H1 (cell line): ENCODE measurements around the gene LGI4. TPM values are rescaled to one million over a fixed set of nuclear protein-coding genes. Genes with fewer than 3 reads are reported as not detected.

Source experiments
- CTCF ChIA-PET: fragments of 300-600 bp; sonication (Branson Sonifier 250); formaldehyde crosslinking; loops from one replicate; lab custom pipeline; 2021; ENCODE audit not compliant: partially characterized antibody; lab: Charles Lee
- POLR2A ChIA-PET: fragments of 300-600 bp; sonication (Branson Sonifier 250); formaldehyde crosslinking; loops from one replicate; lab custom pipeline; 2021; ENCODE audit warnings: inconsistent platforms; ENCODE audit not compliant: partially characterized antibody; lab: Charles Lee
- DNase-seq, 2 experiments: peaks; one replicate each; pipeline versions ENCODE4 v3.0.0 to v3.0.0-alpha.2; 2010 to 2022; ENCODE audit warnings: low spot score in 2 of 2, low read depth in 1 of 2, mixed read lengths in 1 of 2
- FAIRE-seq: peaks from 2 replicates; lab custom pipeline; 2011; peaks lifted over from hg19 to GRCh38; lab: Jason Lieb, UNC
- H2AFZ ChIP-seq: 2 replicates; pipeline ENCODE4 v1.8.1; 2012; ENCODE audit warnings: low read length, inconsistent platforms
- H2AK5ac ChIP-seq: 2 replicates; pipeline ENCODE4 v1.6.1; 2013; ENCODE audit warnings: low read depth, low read length
- H2BK120ac ChIP-seq: replicated peaks from 2 replicates; pipeline ENCODE3; 2013; ENCODE audit warnings: low read depth, low read length, inconsistent platforms
- H2BK12ac ChIP-seq: 2 replicates; pipeline ENCODE4 v1.6.1; 2013; ENCODE audit warnings: low read depth, low read length
- H2BK15ac ChIP-seq: 2 replicates; pipeline ENCODE4 v1.6.1; 2013; ENCODE audit warnings: low read length
- H2BK20ac ChIP-seq: 2 replicates; pipeline ENCODE4 v1.6.1; 2013; ENCODE audit warnings: low read length
- H2BK5ac ChIP-seq: 2 replicates; pipeline ENCODE4 v1.6.1; 2013; ENCODE audit warnings: low read depth, low read length
- H3K14ac ChIP-seq: 2 replicates; pipeline ENCODE4 v1.6.1; 2013; ENCODE audit warnings: inconsistent platforms; ENCODE audit not compliant: insufficient read length
- H3K18ac ChIP-seq: 2 replicates; pipeline ENCODE4 v1.6.1; 2013; ENCODE audit warnings: low read length; ENCODE audit errors: extremely low read depth
- H3K23ac ChIP-seq: 2 replicates; pipeline ENCODE4 v1.6.1; 2013; ENCODE audit warnings: inconsistent platforms; ENCODE audit not compliant: insufficient read length
- H3K23me2 ChIP-seq: 2 replicates; pipeline ENCODE4 v1.6.1; 2013; ENCODE audit warnings: low read depth, low read length
- H3K27ac ChIP-seq: 2 replicates; pipeline ENCODE4 v1.6.1; 2011; ENCODE audit warnings: low read depth, low read length, inconsistent platforms
- H3K27me3 ChIP-seq, 4 experiments: replicated peaks in 1 of 4; 1 replicate in 1 of 4; 2 replicates in 3 of 4; pipeline versions ENCODE4 v1.6.1 to v1.8.1; 2011 to 2013; ENCODE audit warnings: low read length in 3 of 4, mild to moderate bottlenecking in 3 of 4, inconsistent platforms in 2 of 4, mixed read lengths in 2 of 4, moderate library complexity in 1 of 4; ENCODE audit not compliant: control insufficient read depth in 3 of 4, insufficient read depth in 3 of 4; ENCODE audit errors: extremely low read depth in 1 of 4
- H3K36me3 ChIP-seq, 4 experiments: 2 replicates each; pipeline versions ENCODE4 v1.6.1 to v1.8.1; 2011 to 2013; ENCODE audit warnings: mild to moderate bottlenecking in 4 of 4, low read length in 3 of 4, moderate library complexity in 2 of 4, control low read depth in 1 of 4, inconsistent platforms in 1 of 4; ENCODE audit not compliant: insufficient read depth in 4 of 4, control insufficient read depth in 2 of 4
- H3K4ac ChIP-seq: replicated peaks from 2 replicates; pipeline ENCODE3; 2013; ENCODE audit warnings: low read length, low read depth, mixed read lengths, inconsistent platforms; ENCODE audit not compliant: insufficient read length
- H3K4me1 ChIP-seq, 4 experiments: replicated peaks in 1 of 4; 1 replicate in 1 of 4; 2 replicates in 3 of 4; pipeline versions ENCODE4 v1.6.1 to v1.8.1; 2011 to 2013; ENCODE audit warnings: low read length in 3 of 4, inconsistent platforms in 2 of 4, mixed read lengths in 1 of 4; ENCODE audit not compliant: insufficient read depth in 4 of 4, control insufficient read depth in 3 of 4
- H3K4me2 ChIP-seq, 2 experiments: 2 replicates each; pipeline versions ENCODE4 v1.6.1 to v1.8.1; 2011 to 2013; ENCODE audit warnings: low read depth in 2 of 2, low read length in 2 of 2, control low read depth in 1 of 2, inconsistent platforms in 1 of 2, mild to moderate bottlenecking in 1 of 2; ENCODE audit not compliant: insufficient read depth in 1 of 2
- H3K4me3 ChIP-seq, 4 experiments: fragments of 200-600, 300-600 bp in 1 of 4; sonication (generic), shearing (Covaris generic), sonication (Bioruptor Twin) in 1 of 4; 2 replicates each; pipeline versions ENCODE4 v1.5.1 to v1.8.1; 2011 to 2016; ENCODE audit warnings: low read length in 4 of 4, low read depth in 3 of 4, control low read depth in 2 of 4, inconsistent platforms in 2 of 4, mild to moderate bottlenecking in 2 of 4, mixed read lengths in 1 of 4, moderate library complexity in 1 of 4; ENCODE audit not compliant: insufficient read depth in 2 of 4; ENCODE audit errors: extremely low read depth in 1 of 4
- H3K56ac ChIP-seq: replicated peaks from 2 replicates; pipeline ENCODE3; 2013; ENCODE audit warnings: low read depth, mild to moderate bottlenecking, mixed read lengths, low read length, inconsistent platforms; ENCODE audit not compliant: insufficient read length
- H3K79me1 ChIP-seq: 2 replicates; pipeline ENCODE4 v1.6.1; 2013; ENCODE audit warnings: low read depth, low read length, control low read depth
- H3K79me2 ChIP-seq, 2 experiments: 2 replicates each; pipeline versions ENCODE4 v1.6.1 to v1.8.1; 2012 to 2013; ENCODE audit warnings: low read length in 2 of 2, mild to moderate bottlenecking in 2 of 2, inconsistent platforms in 1 of 2; ENCODE audit not compliant: insufficient read depth in 2 of 2, control insufficient read depth in 1 of 2
- H3K9ac ChIP-seq, 4 experiments: replicated peaks in 1 of 4; 1 replicate in 1 of 4; 2 replicates in 3 of 4; pipeline versions ENCODE4 v1.6.1 to v1.8.1; 2011 to 2013; ENCODE audit warnings: low read depth in 3 of 4, low read length in 3 of 4, control low read depth in 2 of 4, mild to moderate bottlenecking in 2 of 4, moderate library complexity in 2 of 4, inconsistent platforms in 1 of 4; ENCODE audit errors: extremely low read depth in 1 of 4
- H3K9me3 ChIP-seq, 2 experiments: 2 replicates each; pipeline versions ENCODE4 v1.6.1 to v1.8.1; 2012 to 2013; ENCODE audit warnings: mild to moderate bottlenecking in 2 of 2, moderate library complexity in 2 of 2, control low read depth in 1 of 2, inconsistent platforms in 1 of 2, low read depth in 1 of 2, low read length in 1 of 2, mixed read lengths in 1 of 2; ENCODE audit not compliant: insufficient read depth in 2 of 2
- H4K20me1 ChIP-seq, 2 experiments: replicated peaks in 1 of 2; 2 replicates each; pipeline versions ENCODE3 to v1.8.1; 2011 to 2013; ENCODE audit warnings: inconsistent platforms in 2 of 2, low read length in 2 of 2, mild to moderate bottlenecking in 1 of 2; ENCODE audit not compliant: insufficient read depth in 2 of 2, control insufficient read depth in 1 of 2
- H4K5ac ChIP-seq: 2 replicates; pipeline ENCODE4 v1.6.1; 2013; ENCODE audit warnings: low read length, low read depth, mixed read lengths, inconsistent platforms; ENCODE audit not compliant: insufficient read length
- H4K8ac ChIP-seq: 2 replicates; pipeline ENCODE4 v1.8.0; 2013; ENCODE audit warnings: mild to moderate bottlenecking, moderate library complexity, low read length, inconsistent platforms; ENCODE audit not compliant: insufficient read depth; ENCODE audit errors: extremely low read depth
- H4K91ac ChIP-seq: replicated peaks from 2 replicates; pipeline ENCODE3; 2013; ENCODE audit warnings: low read length, mixed read lengths, inconsistent platforms; ENCODE audit not compliant: insufficient read length
- ASH2L ChIP-seq: fragments of 200-600, 300-600 bp; sonication (generic); IDR thresholded peaks from one replicate; pipeline ENCODE4 v1.7.1; 2017; ENCODE audit warnings: low read length
- CBX5 ChIP-seq: fragments of 300-800, 300-1000 bp; sonication (generic); IDR thresholded peaks from 2 replicates; pipeline ENCODE4 v1.7.1; 2016; ENCODE audit warnings: antibody characterized with exemption, low read length, low read depth
- KDM1A ChIP-seq: fragments of 200-600, 300-600 bp; sonication (generic); IDR thresholded peaks from 2 replicates; pipeline ENCODE4 v1.7.1; 2016; ENCODE audit warnings: mild to moderate bottlenecking, low read length, borderline replicate concordance
- RNF2 ChIP-seq: fragments of 200-900, 300-1000 bp; sonication (generic); IDR thresholded peaks from 2 replicates; pipeline ENCODE4 v1.7.1; 2016; ENCODE audit warnings: borderline replicate concordance, low read depth, mild to moderate bottlenecking, antibody characterized with exemption, low read length; ENCODE audit not compliant: poor library complexity, severe bottlenecking; ENCODE audit errors: missing control alignments
- SIX5 ChIP-seq: IDR thresholded peaks from 2 replicates; pipeline ENCODE4 v1.6.1; 2011; ENCODE audit warnings: mild to moderate bottlenecking, low read depth, low read length
- WGBS, 2 experiments: shearing (Covaris generic) in 1 of 2; methylation state at CpG; one replicate each; pipeline versions ENCODE4 v1.1.6 to v1.1.7; 2013 to 2015; ENCODE audit warnings: low lambda C conversion rate in 2 of 2, mixed read lengths in 2 of 2, inconsistent platforms in 1 of 2, low coverage in 1 of 2, missing lambda C conversion rate in 1 of 2; ENCODE audit not compliant: insufficient replicate concordance in 2 of 2, insufficient coverage in 1 of 2, insufficient read length in 1 of 2; ENCODE audit errors: extremely low coverage in 1 of 2, missing lambda C conversion rate in 1 of 2; 5-methylcytosine and 5-hydroxymethylcytosine counted together
- polyA plus RNA-seq, 7 experiments: library from polyadenylated mRNA; depleted of rRNA in 3 of 7; stranded (reverse) in 5 of 7; unstranded in 2 of 7; fragments of >200 nt in 5 of 7; fragments of 200-250 nt in 2 of 7; gene quantifications; 1 replicate in 5 of 7; 2 replicates in 1 of 7; 4 replicates in 1 of 7; pipeline versions ENCODE4 v1.2.1 to v1.2.3, GENCODE V29; 2011 to 2013; ENCODE audit warnings: missing spikeins in 2 of 7, mixed read lengths in 2 of 7
- total RNA-seq: library from RNA; stranded (reverse); fragmentation: NEBNext Ultra II Directional; extraction: Animal tissue kit (Norgen Biotek cat#: 25700); gene quantifications from 2 replicates; pipeline ENCODE4 v1.2.1, GENCODE V29; 2021
- TF ChIP-seq, protein P1 (sequence below): IDR thresholded peaks from 2 replicates; pipeline ENCODE4 v1.6.1; 2011; ENCODE audit warnings: low read depth, mild to moderate bottlenecking, low read length; ENCODE audit not compliant: insufficient read depth

The LGI4 gene
- total and polyA plus RNA-seq, 2 of the 8 experiments (the other 6 are each of a cell fraction or from before 2014, with no cell fraction given) = 2.0 to 8.2 TPM

DNA sequence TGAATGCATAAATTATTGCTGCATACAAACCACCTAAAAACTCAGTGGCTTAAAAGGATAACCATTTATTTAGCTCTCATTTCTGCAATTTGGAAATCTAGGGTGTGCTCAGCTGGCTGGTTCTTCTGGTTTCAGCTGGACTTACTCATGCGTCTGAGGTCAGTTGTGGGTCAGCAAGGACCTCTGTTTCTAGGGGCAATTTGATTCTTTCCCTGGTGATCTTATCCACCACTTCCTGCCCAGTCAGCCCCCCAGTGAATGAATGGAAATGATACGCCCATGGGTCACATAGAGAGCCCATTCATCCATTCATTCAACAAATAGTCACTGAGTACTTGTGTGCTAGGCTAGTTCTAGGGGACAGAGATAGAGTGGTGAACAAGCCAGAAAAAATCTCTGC is 29.6 kb upstream of the LGI4 start:
- ChIA-PET CTCF (no interaction called here), POLR2A (interaction anchor here (1.0 to 2.4 kb wide), 3 partner anchors 9 to 17 kb away, joined by 3 to 21 read pairs (median 7); partner anchors contain the start of gene FXYD5)
- no peak overlapping the region for H2BK12ac ChIP-seq
- no peak for FAIRE-seq
- peaks cover 9 to 60% (median 39%) of the 10 kb centered on the region in 4 experiments; a peak in 7 of 8 replicates for H3K36me3 ChIP-seq
- H2AFZ ChIP-seq = no peak overlapping the region
- H2BK120ac ChIP-seq = no peak overlapping the region
- no peak overlapping the region for H4K5ac ChIP-seq
- H4K8ac ChIP-seq = no peak overlapping the region
- H3K27ac ChIP-seq = no peak overlapping the region
- no peak for DNase-seq
- no peak overlapping the region for H2BK20ac ChIP-seq
- no peak overlapping the region for H3K4ac ChIP-seq
- WGBS, 2 experiments = 90% methylated on average over 2 of the region's 2 CpGs; no CpG with 5 or more reads in 1 of the 2 experiments
- no peaks in the 10 kb centered on the region for H3K4me1 ChIP-seq
- no peak overlapping the region for H3K9ac ChIP-seq
- no peak overlapping the region for H3K23ac ChIP-seq
- no peaks in the 10 kb centered on the region for H3K27me3 ChIP-seq
- H3K9me3 ChIP-seq = 0 out of 4 replicates have a peak, but pooled peaks cover 0 to 2% of the 10 kb centered on the region in 2 experiments
- no peak overlapping the region for H2BK15ac ChIP-seq
- H3K23me2 ChIP-seq = no peaks in the 10 kb centered on the region
- H3K79me1 ChIP-seq = no peaks in the 10 kb centered on the region; the same call in 1 of the 2 replicates
- no peak overlapping the region for H3K18ac ChIP-seq
- no peak overlapping the region for H4K91ac ChIP-seq
- no peaks in the 10 kb centered on the region for H3K79me2 ChIP-seq
- no peak overlapping the region for H3K56ac ChIP-seq
- peaks cover 0 to 3% of the 10 kb centered on the region in 2 experiments for H4K20me1 ChIP-seq
- no peak overlapping the region for H2BK5ac ChIP-seq
- H3K4me3 ChIP-seq = no peak overlapping the region
- no peak overlapping the region for H3K4me2 ChIP-seq
- no peak overlapping the region for H2AK5ac ChIP-seq
- H3K14ac ChIP-seq = no peak overlapping the region
- no peak for TF ChIP-seq ASH2L
- TF ChIP-seq, protein P1, sequence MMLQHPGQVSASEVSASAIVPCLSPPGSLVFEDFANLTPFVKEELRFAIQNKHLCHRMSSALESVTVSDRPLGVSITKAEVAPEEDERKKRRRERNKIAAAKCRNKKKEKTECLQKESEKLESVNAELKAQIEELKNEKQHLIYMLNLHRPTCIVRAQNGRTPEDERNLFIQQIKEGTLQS = no peak
- TF ChIP-seq CBX5 = no peak
- no peak for TF ChIP-seq RNF2
- no peak for TF ChIP-seq KDM1A
- TF ChIP-seq SIX5 = no peak
